PC-3 (cell line): ENCODE results near the gene LRFN3. TPM values are rescaled to one million over a fixed set of nuclear protein-coding genes. Genes with fewer than 3 reads are reported as not detected.

Source experiments
- ATAC-seq: fragments of 200-7000 bp; cut with Tn5 transposase; 2 replicates; pipeline ENCODE4 v1.9.1; 2020; ENCODE audit warnings: mild to moderate bottlenecking, moderate library complexity
- BruUV-seq: library from RNA; stranded (reverse); fragments of 400-500 nt; replicated peaks from 2 replicates; lab custom pipeline; 2021; lab: Mats Ljungman, UMichigan
- CTCF ChIA-PET: fragments of 300-600 bp; sonication (Branson Sonifier 250); formaldehyde crosslinking; loops from one replicate; lab custom pipeline; 2022; ENCODE audit warnings: antibody characterized with exemption; lab: Charles Lee
- POLR2A ChIA-PET: fragments of 300-600 bp; sonication (Branson Sonifier 250); formaldehyde crosslinking; loops from one replicate; lab custom pipeline; 2022; ENCODE audit warnings: antibody characterized with exemption; ENCODE audit not compliant: unreplicated experiment; lab: Charles Lee
- DNase-seq: peaks from one replicate; pipeline ENCODE4 v3.0.0-alpha.2; 2015
- H2AFZ ChIP-seq: fragments of 300-600 bp; sonication (generic); 2 replicates; pipeline ENCODE4 v1.6.0; 2016; ENCODE audit warnings: antibody characterized with exemption, low read length
- H3F3A ChIP-seq: fragments of 300-600 bp; sonication (generic); one replicate; pipeline ENCODE4 v1.6.0; 2017; ENCODE audit warnings: antibody characterized with exemption, low read length, control low read depth, mild to moderate bottlenecking; ENCODE audit not compliant: unreplicated experiment
- H3K27ac ChIP-seq: fragments of 300-600 bp; sonication (generic); 2 replicates; pipeline ENCODE4 v1.5.1; 2016; ENCODE audit warnings: mild to moderate bottlenecking, low read length
- H3K27me3 ChIP-seq: fragments of 300-600 bp; sonication (generic); 2 replicates; pipeline ENCODE4 v1.6.1; 2016; ENCODE audit warnings: low read length, mixed read lengths
- H3K36me3 ChIP-seq: fragments of 300-600 bp; sonication (generic); 2 replicates; pipeline ENCODE4 v1.6.1; 2016; ENCODE audit warnings: low read depth, mixed run types, low read length, mixed read lengths
- H3K4me1 ChIP-seq: fragments of 300-600 bp; sonication (generic); 2 replicates; pipeline ENCODE4 v1.5.1; 2016; ENCODE audit warnings: low read length; ENCODE audit not compliant: insufficient read depth
- H3K4me2 ChIP-seq: fragments of 300-600 bp; sonication (generic); 2 replicates; pipeline ENCODE4 v1.6.0; 2016; ENCODE audit warnings: low read length
- H3K4me3 ChIP-seq: fragments of 300-600 bp; sonication (generic); 2 replicates; pipeline ENCODE4 v1.5.1; 2016; ENCODE audit warnings: mild to moderate bottlenecking, low read length, mixed read lengths
- H3K79me2 ChIP-seq: fragments of 300-600 bp; sonication (generic); 2 replicates; pipeline ENCODE4 v1.6.1; 2017; ENCODE audit warnings: low read length, mixed read lengths
- H3K9ac ChIP-seq: fragments of 300-600 bp; sonication (generic); 2 replicates; pipeline ENCODE4 v1.6.0; 2016; ENCODE audit warnings: mild to moderate bottlenecking, low read length
- H3K9me2 ChIP-seq: fragments of 300-600 bp; sonication (generic); replicated peaks from 2 replicates; pipeline ENCODE4 v1.6.1; 2016; ENCODE audit warnings: mixed run types, low read length, mixed read lengths
- H3K9me3 ChIP-seq: fragments of 300-600 bp; sonication (generic); 2 replicates; pipeline ENCODE4 v1.6.1; 2016; ENCODE audit warnings: low read length, mixed read lengths
- H4K20me1 ChIP-seq: fragments of 300-600 bp; sonication (generic); 2 replicates; pipeline ENCODE4 v1.6.1; 2016; ENCODE audit warnings: low read length, mixed read lengths
- CTCF ChIP-seq: fragments of 300-600 bp; sonication (generic); conservative IDR thresholded peaks from 2 replicates; pipeline ENCODE4 v1.5.1; 2017; ENCODE audit warnings: antibody characterized with exemption, low read depth, mild to moderate bottlenecking, low read length
- EZH2 ChIP-seq: fragments of 300-600 bp; sonication (generic); IDR thresholded peaks from one replicate; pipeline ENCODE4 v1.6.1; 2017; ENCODE audit warnings: antibody characterized with exemption, mild to moderate bottlenecking, low read length; ENCODE audit not compliant: unreplicated experiment
- EZH2phosphoT487 ChIP-seq: fragments of 300-600 bp; sonication (generic); IDR thresholded peaks from 2 replicates; pipeline ENCODE4 v1.6.1; 2018; ENCODE audit warnings: mild to moderate bottlenecking, antibody characterized with exemption, low read length, borderline replicate concordance
- intact Hi-C: fragments of 100-400 bp; cut with micrococcal nuclease; formaldehyde crosslinking; loops from 2 replicates; pipeline ENCODE4 v1.9.0; 2023
- total RNA-seq: library from RNA; depleted of rRNA; stranded (reverse); fragments of >200 nt; gene quantifications from 2 replicates; pipeline ENCODE4 v1.2.3, GENCODE V29; 2014

The LRFN3 gene
- total RNA-seq, 1 experiment from 2014 or later: 4.1 TPM

GRCh38 chr19:35901854-35902661 lies 34.1 kb upstream of the LRFN3 start, which contains the start of gene HCST:
Gene HCST (plus strand): TSS chr19:35902529. CDS start chr19:35902594, 65 bp downstream.
- peaks cover 10% of the 10 kb centered on the region; the same call in 1 of the 2 replicates for H3K4me1 ChIP-seq
- ATAC-seq (no peak), DNase-seq (peak; percentile 9)
- BruUV-seq: no TSS peak
- no peak for TF ChIP-seq EZH2phosphoT487
- no peak for TF ChIP-seq EZH2
- TF ChIP-seq CTCF: no peak
- H4K20me1 ChIP-seq: no peaks in the 10 kb centered on the region
- H3K36me3 ChIP-seq: no peaks in the 10 kb centered on the region
- H3K79me2 ChIP-seq: peaks cover 19% of the 10 kb centered on the region
- peak within 1 kb of the TSS; percentile 75 for H2AFZ ChIP-seq
- H3K27ac ChIP-seq: no peak within 1 kb of the TSS
- ChIA-PET CTCF (interaction anchor here (0.8 kb wide), 1 partner anchor 29 kb away, joined by 3 read pairs; no protein-coding TSS in a partner anchor), POLR2A (no interaction called here)
- H3K9me2 ChIP-seq: no peaks in the 10 kb centered on the region
- H3K27me3 ChIP-seq: no peaks in the 10 kb centered on the region
- peak within 1 kb of the TSS; percentile 91 for H3K4me2 ChIP-seq
- intact Hi-C loops: no loop called here
- H3F3A ChIP-seq: no peaks in the 10 kb centered on the region
- H3K9me3 ChIP-seq: no peaks in the 10 kb centered on the region
- peak within 1 kb of the TSS; percentile 17; the same call in 1 of the 2 replicates for H3K9ac ChIP-seq
- H3K4me3 ChIP-seq: peak within 1 kb of the TSS; percentile 42

- Histone ChIP-seq H3K4me3 (peak overlapping the region; percentile 42), H3K36me3 (no peaks in the 10 kb centered on the region), H3K79me2 (peaks cover 18% of the 10 kb centered on the region), H3K27me3 (no peaks in the 10 kb centered on the region), H3K4me2 (peak overlapping the region; percentile 73), H4K20me1 (no peaks in the 10 kb centered on the region), H3K4me1 (peaks cover 10% of the 10 kb centered on the region; the same call in 1 of the 2 replicates), H3F3A (no peaks in the 10 kb centered on the region), H3K9me3 (no peaks in the 10 kb centered on the region), H3K9ac (peak overlapping the region; percentile 17; the same call in 1 of the 2 replicates), H3K9me2 (no peaks in the 10 kb centered on the region), H3K27ac (no peak overlapping the region), H2AFZ (peak overlapping the region; percentile 75)
- ChIA-PET CTCF (no interaction called here), POLR2A (no interaction called here)
- ATAC-seq (no peak), DNase-seq (no peak)
- no TSS peak for BruUV-seq
- intact Hi-C loops: no loop called here
- TF ChIP-seq EZH2: no peak
- TF ChIP-seq CTCF: no peak
- no peak for TF ChIP-seq EZH2phosphoT487
Measured at GRCh38 chr19:35902870-35903475, 33.2 kb upstream of the LRFN3 start.
